H9 (cell line): ENCODE data around the gene SH3GL2. TPM values are rescaled to one million over a fixed set of nuclear protein-coding genes. Genes with fewer than 3 reads are reported as not detected.

Experiments
- DNase-seq: peaks from one replicate; pipeline ENCODE4 v3.0.0-alpha.2; 2017
- H2AFZ ChIP-seq: one replicate; pipeline ENCODE4 v1.6.1; 2013; ENCODE audit warnings: mild to moderate bottlenecking, low read length, control low read depth, moderate library complexity
- H2AK5ac ChIP-seq: 2 replicates; pipeline ENCODE4 v1.6.1; 2013; ENCODE audit warnings: low read length, control low read depth, mixed read lengths; ENCODE audit not compliant: insufficient read length
- H2BK120ac ChIP-seq: one replicate; pipeline ENCODE4 v1.6.1; 2013; ENCODE audit warnings: low read depth, mild to moderate bottlenecking, low read length, control low read depth, inconsistent platforms; ENCODE audit not compliant: poor library complexity, severe bottlenecking
- H2BK12ac ChIP-seq: 2 replicates; pipeline ENCODE4 v1.6.1; 2013; ENCODE audit warnings: low read length, control low read depth, mixed read lengths, low read depth; ENCODE audit not compliant: insufficient read length
- H2BK15ac ChIP-seq: 2 replicates; pipeline ENCODE4 v1.6.1; 2013; ENCODE audit warnings: low read depth, low read length, control low read depth
- H2BK20ac ChIP-seq: one replicate; pipeline ENCODE4 v1.6.1; 2013; ENCODE audit warnings: low read depth, mild to moderate bottlenecking, low read length, control low read depth, inconsistent platforms; ENCODE audit not compliant: poor library complexity, severe bottlenecking
- H2BK5ac ChIP-seq: 2 replicates; pipeline ENCODE4 v1.6.1; 2013; ENCODE audit warnings: low read length, control low read depth, mixed read lengths; ENCODE audit not compliant: insufficient read length
- H3K14ac ChIP-seq: 2 replicates; pipeline ENCODE4 v1.6.1; 2013; ENCODE audit warnings: low read length, control low read depth; ENCODE audit not compliant: insufficient read depth
- H3K18ac ChIP-seq: 2 replicates; pipeline ENCODE4 v1.6.1; 2013; ENCODE audit warnings: low read depth, mild to moderate bottlenecking, mixed read lengths, low read length, control low read depth; ENCODE audit not compliant: insufficient read length
- H3K23ac ChIP-seq: 2 replicates; pipeline ENCODE4 v1.6.1; 2013; ENCODE audit warnings: low read length, control low read depth, mixed read lengths, low read depth; ENCODE audit not compliant: insufficient read length
- H3K23me2 ChIP-seq: 2 replicates; pipeline ENCODE4 v1.6.1; 2013; ENCODE audit warnings: low read depth, mild to moderate bottlenecking, mixed read lengths, low read length, control low read depth; ENCODE audit not compliant: insufficient read length, poor library complexity, severe bottlenecking
- H3K27ac ChIP-seq: 2 replicates; pipeline ENCODE4 v1.5.1; 2013; ENCODE audit warnings: low read length, control low read depth, mixed read lengths, low read depth; ENCODE audit not compliant: insufficient read length
- H3K27me3 ChIP-seq: 2 replicates; pipeline ENCODE4 v1.6.1; 2013; ENCODE audit warnings: low read length, control low read depth, inconsistent platforms; ENCODE audit not compliant: insufficient read depth
- H3K4ac ChIP-seq: 2 replicates; pipeline ENCODE4 v1.6.1; 2013; ENCODE audit warnings: low read depth, mild to moderate bottlenecking, control low read depth, inconsistent platforms, low read length, moderate library complexity
- H3K4me1 ChIP-seq: 2 replicates; pipeline ENCODE4 v1.6.1; 2013; ENCODE audit warnings: low read length, control low read depth, inconsistent platforms; ENCODE audit not compliant: insufficient read depth
- H3K4me2 ChIP-seq: 2 replicates; pipeline ENCODE4 v1.6.1; 2013; ENCODE audit warnings: low read length, control low read depth, mixed read lengths; ENCODE audit not compliant: insufficient read length, insufficient read depth
- H3K56ac ChIP-seq: 2 replicates; pipeline ENCODE4 v1.6.1; 2013; ENCODE audit warnings: low read depth, mild to moderate bottlenecking, mixed read lengths, low read length, control low read depth; ENCODE audit not compliant: insufficient read length
- H3K79me1 ChIP-seq: 2 replicates; pipeline ENCODE4 v1.6.1; 2013; ENCODE audit warnings: low read depth, mild to moderate bottlenecking, moderate library complexity, low read length, control low read depth, inconsistent platforms; ENCODE audit not compliant: insufficient read depth, poor library complexity, severe bottlenecking
- H3K79me2 ChIP-seq: 2 replicates; pipeline ENCODE4 v1.6.1; 2013; ENCODE audit warnings: low read length, control low read depth, inconsistent platforms; ENCODE audit not compliant: insufficient read depth
- H3K9ac ChIP-seq: 2 replicates; pipeline ENCODE4 v1.6.1; 2013; ENCODE audit warnings: low read length, control low read depth, mixed read lengths; ENCODE audit not compliant: insufficient read length; ENCODE audit errors: extremely low read depth
- H3K9me3 ChIP-seq: one replicate; pipeline ENCODE4 v1.6.1; 2013; ENCODE audit warnings: low read depth, low read length, inconsistent platforms; ENCODE audit not compliant: control insufficient read depth
- H3T11ph ChIP-seq: one replicate; pipeline ENCODE4 v1.6.1; 2013; ENCODE audit warnings: mild to moderate bottlenecking, low read length, control low read depth, inconsistent platforms
- H4K20me1 ChIP-seq: one replicate; pipeline ENCODE4 v1.6.1; 2013; ENCODE audit not compliant: control insufficient read depth, insufficient read length, insufficient read depth
- H4K5ac ChIP-seq: 2 replicates; pipeline ENCODE4 v1.6.1; 2013; ENCODE audit warnings: low read depth, mild to moderate bottlenecking, mixed read lengths, low read length, control low read depth; ENCODE audit not compliant: insufficient read length
- H4K8ac ChIP-seq: replicated peaks from 2 replicates; pipeline ENCODE4 v1.6.1; 2013; ENCODE audit warnings: low read length, control low read depth, mixed read lengths, low read depth; ENCODE audit not compliant: insufficient read length
- H4K91ac ChIP-seq: 2 replicates; pipeline ENCODE4 v1.6.1; 2013; ENCODE audit warnings: low read depth, mild to moderate bottlenecking, moderate library complexity, mixed read lengths, low read length, control low read depth; ENCODE audit not compliant: insufficient read length
- H3K27ac Mint-ChIP-seq, 3 experiments: 2 replicates in 2 of 3; 3 replicates in 1 of 3; pipeline ENCODE4 v1.8.0; 2020 to 2021; ENCODE audit warnings: mixed read lengths in 3 of 3, mild to moderate bottlenecking in 1 of 3, moderate library complexity in 1 of 3
- H3K27me3 Mint-ChIP-seq: 2 replicates; pipeline ENCODE4 v1.8.0; 2021; ENCODE audit warnings: low read depth, mild to moderate bottlenecking, moderate library complexity, mixed read lengths
- H3K36me3 Mint-ChIP-seq, 3 experiments: 2 replicates in 2 of 3; 3 replicates in 1 of 3; pipeline ENCODE4 v1.8.0; 2020 to 2021; ENCODE audit warnings: low read depth in 3 of 3, mixed read lengths in 3 of 3; ENCODE audit not compliant: insufficient read depth in 1 of 3
- H3K4me1 Mint-ChIP-seq, 2 experiments: 2 replicates each; pipeline ENCODE4 v1.8.0; 2020; ENCODE audit warnings: mixed read lengths in 2 of 2
- H3K4me3 Mint-ChIP-seq, 2 experiments: 2 replicates in 1 of 2; 3 replicates in 1 of 2; pipeline ENCODE4 v1.8.0; 2020 to 2021; ENCODE audit warnings: mild to moderate bottlenecking in 2 of 2, mixed read lengths in 2 of 2, moderate library complexity in 1 of 2
- H3K9me3 Mint-ChIP-seq, 2 experiments: 2 replicates in 1 of 2; 3 replicates in 1 of 2; pipeline ENCODE4 v1.8.0; 2020; ENCODE audit warnings: mild to moderate bottlenecking in 2 of 2, mixed read lengths in 2 of 2, moderate library complexity in 1 of 2
- WGBS: extraction: QIAGEN DNeasy Blood & Tissue Kit; methylation state at CpG from one replicate; pipeline ENCODE4 v1.1.7; 2013; ENCODE audit warnings: missing lambda C conversion rate, low lambda C conversion rate, mixed read lengths; ENCODE audit not compliant: insufficient read length; ENCODE audit errors: extremely low coverage; 5-methylcytosine and 5-hydroxymethylcytosine counted together
- total RNA-seq: library from RNA; stranded (reverse); gene quantifications from 2 replicates; pipeline ENCODE4 v1.2.1, GENCODE V29; 2021
- TF ChIP-seq, protein P1 (sequence below): fragments of 200-600 bp; sonication (generic); conservative IDR thresholded peaks from 3 replicates; pipeline ENCODE4 v1.8.0; 2021; ENCODE audit warnings: antibody characterized with exemption, mild to moderate bottlenecking

The SH3GL2 gene
- total RNA-seq, 1 experiment from 2014 or later, result 6.5 TPM

DNA sequence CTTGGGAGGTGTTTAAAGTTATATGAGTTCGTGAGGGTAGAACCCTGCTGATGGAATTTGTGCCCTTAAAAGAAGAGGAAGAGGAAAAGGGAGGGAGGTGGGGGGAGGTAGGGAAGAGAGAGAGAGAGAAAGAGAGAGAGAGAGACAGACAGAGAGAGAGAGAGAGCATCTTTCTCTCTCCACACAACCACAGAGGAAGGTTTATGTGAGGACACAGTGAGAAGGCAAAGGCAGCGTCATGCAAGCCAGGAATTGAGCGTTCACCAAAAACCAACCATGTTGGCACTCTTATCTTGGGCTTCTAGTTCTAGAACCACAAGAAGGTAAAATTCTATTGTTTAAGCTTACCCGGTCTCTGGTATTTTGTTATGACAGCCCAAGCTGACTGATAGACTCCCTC, 152.4 kb downstream of the SH3GL2 start:
- TF ChIP-seq, protein P1, sequence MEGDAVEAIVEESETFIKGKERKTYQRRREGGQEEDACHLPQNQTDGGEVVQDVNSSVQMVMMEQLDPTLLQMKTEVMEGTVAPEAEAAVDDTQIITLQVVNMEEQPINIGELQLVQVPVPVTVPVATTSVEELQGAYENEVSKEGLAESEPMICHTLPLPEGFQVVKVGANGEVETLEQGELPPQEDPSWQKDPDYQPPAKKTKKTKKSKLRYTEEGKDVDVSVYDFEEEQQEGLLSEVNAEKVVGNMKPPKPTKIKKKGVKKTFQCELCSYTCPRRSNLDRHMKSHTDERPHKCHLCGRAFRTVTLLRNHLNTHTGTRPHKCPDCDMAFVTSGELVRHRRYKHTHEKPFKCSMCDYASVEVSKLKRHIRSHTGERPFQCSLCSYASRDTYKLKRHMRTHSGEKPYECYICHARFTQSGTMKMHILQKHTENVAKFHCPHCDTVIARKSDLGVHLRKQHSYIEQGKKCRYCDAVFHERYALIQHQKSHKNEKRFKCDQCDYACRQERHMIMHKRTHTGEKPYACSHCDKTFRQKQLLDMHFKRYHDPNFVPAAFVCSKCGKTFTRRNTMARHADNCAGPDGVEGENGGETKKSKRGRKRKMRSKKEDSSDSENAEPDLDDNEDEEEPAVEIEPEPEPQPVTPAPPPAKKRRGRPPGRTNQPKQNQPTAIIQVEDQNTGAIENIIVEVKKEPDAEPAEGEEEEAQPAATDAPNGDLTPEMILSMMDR, result no peak
- H3T11ph ChIP-seq, result no peak overlapping the region
- no CpG with 5 or more reads among the region's 4 CpGs for WGBS

More for the DNA sequence above, 152.4 kb downstream of the SH3GL2 start:
- Histone ChIP-seq H4K20me1 (no peaks in the 10 kb centered on the region), H4K91ac (no peak overlapping the region), H4K8ac (no peak overlapping the region), H3K23me2 (no peaks in the 10 kb centered on the region), H3K4me2 (no peak overlapping the region), H2BK15ac (no peak overlapping the region), H2BK12ac (no peak overlapping the region), H3K9me3 (no peaks in the 10 kb centered on the region), H3K23ac (no peak overlapping the region), H2BK120ac (no peak overlapping the region), H3K4me1 (no peaks in the 10 kb centered on the region), H3K4ac (no peak overlapping the region), H3K14ac (no peak overlapping the region), H2BK5ac (no peak overlapping the region), H2AK5ac (no peak overlapping the region), H3K9ac (no peak overlapping the region), H3K79me2 (no peaks in the 10 kb centered on the region), H3K27me3 (no peaks in the 10 kb centered on the region), H2AFZ (no peak overlapping the region), H2BK20ac (no peak overlapping the region), H4K5ac (no peak overlapping the region), H3K27ac (no peak overlapping the region), H3K18ac (no peak overlapping the region), H3K56ac (no peak overlapping the region), H3K79me1 (no peaks in the 10 kb centered on the region)
- Mint-ChIP-seq H3K4me1 (0 out of 4 replicates have a peak, but pooled peaks cover 0 to 3% of the 10 kb centered on the region in 2 experiments), H3K27ac (no peak overlapping the region), H3K9me3 (peaks cover 5 to 9% of the 10 kb centered on the region in 2 experiments; a peak in 3 of 5 replicates), H3K27me3 (peaks cover 3% of the 10 kb centered on the region; the same call in 1 of the 2 replicates), H3K4me3 (no peak overlapping the region), H3K36me3 (peaks cover 0 to 2% (median 0%) of the 10 kb centered on the region in 3 experiments; a peak in 2 of 7 replicates)
- no peak for DNase-seq
